A549 (cell line): Measurements from ENCODE around the gene ADAMTS13. TPM values are rescaled to one million over a fixed set of nuclear protein-coding genes. Genes with fewer than 3 reads are reported as not detected.

Source experiments
- ATAC-seq, 2 experiments: fragments of 200-7000 bp in 1 of 2; fragments of >200 bp in 1 of 2; cut with Nextera tagmentation in 1 of 2; cut with Tn5 transposase in 1 of 2; 3 replicates each; pipeline versions ENCODE4 v1.8.0 to v1.9.1; 2018 to 2020; ENCODE audit warnings: mild to moderate bottlenecking in 1 of 2, moderate library complexity in 1 of 2
- CTCF ChIA-PET: fragments of 300-600 bp; sonication (Branson Sonifier 250); formaldehyde crosslinking; extraction: SDS; loops from one replicate; lab custom pipeline; 2021; ENCODE audit warnings: antibody characterized with exemption, inconsistent platforms; lab: Yijun Ruan, JAX
- POLR2A ChIA-PET: fragments of 350-600 bp; formaldehyde crosslinking; extraction: SDS; loops from one replicate; lab custom pipeline; 2021; ENCODE audit warnings: antibody characterized with exemption, inconsistent platforms; lab: Yijun Ruan, JAX
- DNase-seq, 2 experiments: peaks; one replicate each; pipeline versions ENCODE4 v3.0.0 to v3.0.0-alpha.2; 2011 to 2016; ENCODE audit warnings: low read depth in 1 of 2, low spot score in 1 of 2
- FAIRE-seq: peaks from 2 replicates; lab custom pipeline; 2011; peaks lifted over from hg19 to GRCh38; lab: Jason Lieb, UNC
- H3K27ac ChIP-seq, 2 experiments: fragments of >200 bp; sonication (Bioruptor Twin); formaldehyde crosslinking; 3 replicates each; pipeline ENCODE4 v1.5.1; 2016 to 2017
- H3K4me1 ChIP-seq: fragments of >200 bp; sonication (Bioruptor Twin); formaldehyde crosslinking; 3 replicates; pipeline ENCODE4 v1.6.1; 2016
- H3K4me2 ChIP-seq: fragments of >200 bp; sonication (Bioruptor Twin); formaldehyde crosslinking; 3 replicates; pipeline ENCODE4 v1.6.1; 2016
- H3K4me3 ChIP-seq: fragments of >200 bp; sonication (Bioruptor Twin); formaldehyde crosslinking; 3 replicates; pipeline ENCODE4 v1.5.1; 2016
- H3K9me3 ChIP-seq: fragments of >200 bp; sonication (Bioruptor Twin); formaldehyde crosslinking; 3 replicates; pipeline ENCODE4 v1.6.1; 2016
- BCL3 ChIP-seq: fragments of >200 bp; sonication (Bioruptor Twin); formaldehyde crosslinking; IDR thresholded peaks from 3 replicates; pipeline ENCODE4 v1.6.1; 2016
- CBX8 ChIP-seq: fragments of 200-600 bp; sonication (generic); IDR thresholded peaks from 2 replicates; pipeline ENCODE4 v1.6.1; 2016
- E2F6 ChIP-seq: IDR thresholded peaks from 2 replicates; pipeline ENCODE4 v1.6.1; 2012; ENCODE audit warnings: low read depth, borderline replicate concordance
- FOSL2 ChIP-seq, 2 experiments: fragments of 450-650 bp in 1 of 2; fragments of >200 bp in 1 of 2; sonication (Bioruptor Twin) in 1 of 2; formaldehyde crosslinking; IDR thresholded peaks; 2 replicates each; pipeline versions ENCODE4 v1.5.0 to v1.6.1; 2016 to 2020; ENCODE audit warnings: mild to moderate bottlenecking in 1 of 2, moderate library complexity in 1 of 2
- GATA3 ChIP-seq: IDR thresholded peaks from 2 replicates; pipeline ENCODE4 v1.6.1; 2012; ENCODE audit warnings: borderline replicate concordance
- HES2 ChIP-seq: fragments of >200 bp; sonication (Bioruptor Twin); formaldehyde crosslinking; IDR thresholded peaks from 2 replicates; pipeline ENCODE4 v1.6.1; 2016
- HOXA7 ChIP-seq: fragments of 250-450 bp; sonication (Bioruptor Pico); IDR thresholded peaks from 2 replicates; pipeline ENCODE4 v1.5.0; 2020; ENCODE audit warnings: mild to moderate bottlenecking, moderate library complexity
- JUNB ChIP-seq: fragments of >200 bp; sonication (Bioruptor Twin); formaldehyde crosslinking; IDR thresholded peaks from 2 replicates; pipeline ENCODE4 v1.6.1; 2016
- KDM1A ChIP-seq: fragments of 200-600 bp; sonication (generic); IDR thresholded peaks from 2 replicates; pipeline ENCODE4 v1.6.1; 2016; ENCODE audit warnings: low read depth, mild to moderate bottlenecking
- MAX ChIP-seq: IDR thresholded peaks from 2 replicates; pipeline ENCODE4 v1.6.1; 2012
- NPAS2 ChIP-seq: fragments of 250-450 bp; sonication (Bioruptor Pico); IDR thresholded peaks from 2 replicates; pipeline ENCODE4 v1.8.0; 2022; ENCODE audit warnings: mild to moderate bottlenecking, moderate library complexity, borderline replicate concordance
- PHF8 ChIP-seq: fragments of 200-600 bp; sonication (generic); IDR thresholded peaks from 2 replicates; pipeline ENCODE4 v1.6.1; 2016; ENCODE audit warnings: low read depth, mild to moderate bottlenecking, antibody characterized with exemption, moderate library complexity, borderline replicate concordance
- POLR2AphosphoS2 ChIP-seq: conservative IDR thresholded peaks from 2 replicates; pipeline ENCODE4 v1.6.1; 2012; ENCODE audit warnings: low read length, improper control_type of control experiment, inconsistent platforms
- REST ChIP-seq: fragments of 200-600 bp; sonication (generic); IDR thresholded peaks from 2 replicates; pipeline ENCODE4 v1.6.1; 2016; ENCODE audit warnings: antibody characterized with exemption, mild to moderate bottlenecking, moderate library complexity
- TFCP2L1 ChIP-seq: fragments of 250-450 bp; sonication (Bioruptor Pico); IDR thresholded peaks from 2 replicates; pipeline ENCODE4 v1.5.0; 2021; ENCODE audit warnings: mild to moderate bottlenecking
- ZFP36 ChIP-seq: fragments of 450-650 bp; IDR thresholded peaks from 2 replicates; pipeline ENCODE4 v1.6.1; 2014; ENCODE audit warnings: borderline replicate concordance; ENCODE audit not compliant: partially characterized antibody
- WGBS: methylation state at CpG from one replicate; pipeline ENCODE4 v1.1.6; 2017; ENCODE audit errors: missing lambda C conversion rate; 5-methylcytosine and 5-hydroxymethylcytosine counted together
- polyA plus RNA-seq, 4 experiments: library from polyadenylated mRNA; depleted of rRNA in 3 of 4; stranded (reverse); fragments of >200 nt; fragmentation: RNase III in 1 of 4; extraction: RNeasy Plus Mini Kit Qiagen cat#74134 plus additional on column Dnase treatment in 1 of 4; gene quantifications; 2 replicates in 3 of 4; 3 replicates in 1 of 4; pipeline ENCODE4 v1.2.3, GENCODE V29; 2011 to 2017

The ADAMTS13 gene
- polyA plus RNA-seq, 2 of the 4 experiments (the other 2 are of a cell fraction) = 0.80 to 0.98 TPM

GRCh38 chr9:133419005-133419404 is 3.2 kb upstream of the ADAMTS13 start:
- no peak for DNase-seq
- WGBS = 83% methylated on average over 13 of the region's 13 CpGs
- no peak overlapping the region for H3K27ac ChIP-seq
- no peak for ATAC-seq
- TF ChIP-seq GATA3 (no peak), HOXA7 (CRISPR knock-in tag) (no peak), TFCP2L1 (CRISPR knock-in tag) (no peak), KDM1A (no peak), NPAS2 (CRISPR knock-in tag) (no peak), HES2 (no peak), PHF8 (no peak), BCL3 (no peak)
- peaks cover 14% of the 10 kb centered on the region; the same call in 1 of the 3 replicates for H3K4me1 ChIP-seq
- H3K4me2 ChIP-seq = peak overlapping the region; percentile 71
- H3K4me3 ChIP-seq = no peak overlapping the region
- no peaks in the 10 kb centered on the region for H3K9me3 ChIP-seq
- FAIRE-seq = no peak
- CTCF ChIA-PET = interaction anchor here (0.6 to 6.5 kb wide), 5 partner anchors 10 to 73 kb away, joined by 3 to 45 read pairs (median 3); no protein-coding TSS in a partner anchor
- POLR2A ChIA-PET = interaction anchor here (0.9 to 2.3 kb wide), 2 partner anchors 40 to 42 kb away, joined by 3 to 9 read pairs; partner anchors contain the start of gene CACFD1

GRCh38 chr9:133420392-133420827 is 1.8 kb upstream of the ADAMTS13 start:
- Histone ChIP-seq H3K27ac (no peak overlapping the region), H3K4me3 (no peak overlapping the region), H3K4me1 (peaks cover 14% of the 10 kb centered on the region; the same call in 1 of the 3 replicates), H3K9me3 (no peaks in the 10 kb centered on the region)
- WGBS = 84% methylated on average over 5 of the region's 5 CpGs
- ATAC-seq (no peak), DNase-seq (peak in 1 of 2 experiments; percentile 23)
- TF ChIP-seq REST (no peak), CBX8 (no peak), JUNB (no peak), MAX (no peak), FOSL2 (IDR thresholded peaks at IDR 0.05) (no peak), FOSL2 (CRISPR knock-in tag; IDR thresholded peaks at IDR 0.05) (no peak), NPAS2 (CRISPR knock-in tag) (no peak), E2F6 (no peak), ZFP36 (no peak), POLR2AphosphoS2 (no peak)
- TF ChIP-seq, all 56 proteins: peak for 0
- no peak overlapping the region for H3K4me2 ChIP-seq
- POLR2A ChIA-PET = no interaction called here
- CTCF ChIA-PET = interaction anchor here (1.1 kb wide), 1 partner anchor 11 kb away, joined by 3 read pairs; no protein-coding TSS in a partner anchor
- no peak for FAIRE-seq
